GM12892 (cell line): ENCODE measurements around the gene ASS1.

ENCODE experiments used
- DNase-seq: peaks from one replicate; pipeline ENCODE4 v3.0.0; 2011; ENCODE audit not compliant: insufficient read length
- FAIRE-seq: peaks from 2 replicates; lab custom pipeline; 2011; peaks lifted over from hg19 to GRCh38; lab: Jason Lieb, UNC
- POLR2A ChIP-seq: IDR thresholded peaks from 2 replicates; pipeline ENCODE4 v1.6.1; 2011; ENCODE audit warnings: low read depth, low read length, control low read depth
- POLR2AphosphoS5 ChIP-seq: IDR thresholded peaks from 2 replicates; pipeline ENCODE4 v1.6.1; 2011; ENCODE audit warnings: low read depth, low read length, control low read depth
- TAF1 ChIP-seq: IDR thresholded peaks from 2 replicates; pipeline ENCODE4 v1.6.1; 2011; ENCODE audit warnings: low read depth, mild to moderate bottlenecking, control low read depth, low read length, borderline replicate concordance

The ASS1 gene

DNA sequence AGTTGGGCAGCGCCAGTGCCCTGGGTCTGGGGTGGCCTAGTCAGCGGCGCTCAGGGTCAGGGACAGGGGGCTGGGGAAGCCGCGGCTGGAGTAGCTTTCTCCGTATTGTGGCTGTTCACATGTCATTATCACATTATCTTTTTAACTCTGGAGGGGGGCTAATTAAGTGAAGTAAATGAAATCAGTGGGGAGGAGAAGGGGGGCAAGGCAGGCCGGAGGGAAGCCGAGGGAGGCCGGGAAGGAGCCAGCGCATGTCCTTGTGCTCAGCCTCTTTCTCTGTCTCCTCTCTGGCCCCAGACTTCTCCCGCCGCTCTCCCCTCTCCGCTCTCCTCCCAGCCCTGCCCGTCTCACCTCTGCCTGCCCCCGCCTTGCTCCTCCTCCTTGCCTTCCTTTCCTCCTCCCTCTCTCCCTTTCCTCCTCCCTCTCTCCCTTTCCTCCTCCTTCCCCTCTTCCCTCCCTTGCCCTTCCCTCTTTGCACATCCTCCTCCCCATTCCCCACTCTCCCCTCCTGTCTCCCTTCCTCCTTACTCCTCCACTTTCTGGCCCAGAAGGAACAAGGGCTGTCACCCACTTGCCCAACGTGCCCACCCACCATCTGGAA is 38.7 kb downstream of the ASS1 start:
- TF ChIP-seq TAF1 (no peak), POLR2AphosphoS5 (no peak)
- DNase-seq, result no peak

DNA sequence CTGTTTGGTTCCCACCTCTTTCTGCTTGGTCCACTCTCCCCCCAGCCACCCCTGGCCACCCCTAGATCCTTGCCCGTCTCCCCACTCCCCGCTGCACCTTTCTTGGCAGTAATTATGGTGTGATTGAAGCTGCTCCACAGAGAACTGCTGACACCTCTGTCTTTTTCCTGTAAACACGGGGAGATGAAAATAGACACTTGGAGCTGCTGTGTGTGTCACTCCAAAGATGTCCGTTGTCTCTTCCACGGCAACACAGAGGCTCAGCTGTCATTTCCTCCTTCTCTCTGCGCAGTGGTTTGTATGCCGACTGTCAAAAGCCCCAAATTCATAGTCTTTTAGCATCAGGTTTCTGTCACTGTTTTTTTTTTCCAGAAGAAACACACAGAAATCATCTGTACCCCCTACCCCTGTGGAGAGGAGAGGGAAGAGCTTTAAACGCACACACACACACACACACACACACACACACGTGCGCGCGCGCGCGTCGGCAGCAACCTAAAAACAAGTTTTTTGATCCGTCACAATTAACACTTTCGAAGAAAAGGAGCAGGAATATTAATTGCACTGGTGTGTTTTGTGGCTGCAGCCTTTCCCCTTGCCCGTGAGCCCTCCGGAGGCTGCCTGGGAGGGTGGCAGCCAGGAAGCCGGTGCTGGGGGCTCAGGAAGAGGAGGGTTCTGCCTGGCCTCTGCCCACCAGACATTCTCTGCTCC is 39.8 kb downstream of the ASS1 start:
- FAIRE-seq (no peak), DNase-seq (no peak)
- TF ChIP-seq POLR2A (no peak), TAF1 (no peak), POLR2AphosphoS5 (no peak)

More for the DNA sequence above, 38.7 kb downstream of the ASS1 start:
- FAIRE-seq, result no peak

DNA sequence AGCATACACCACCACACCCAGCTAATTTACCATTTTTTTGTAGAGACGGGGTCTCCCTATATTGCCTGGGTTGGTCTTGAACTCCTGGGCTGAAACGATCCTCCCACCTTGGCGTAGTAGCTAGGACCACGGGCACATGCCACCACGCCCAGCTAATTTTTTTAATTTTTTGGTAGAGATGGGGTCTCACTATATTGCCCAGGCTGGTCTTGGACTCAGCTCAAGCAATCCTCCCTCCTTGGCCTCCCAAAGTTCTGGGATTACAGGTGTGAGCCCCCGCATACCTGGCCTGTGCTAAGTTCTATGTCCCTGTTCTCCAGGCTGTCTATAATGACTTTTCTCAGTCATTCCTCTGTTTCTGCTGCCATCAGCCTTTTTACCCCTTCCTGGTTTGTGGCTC is 41.3 kb downstream of the ASS1 start:
- no peak for TF ChIP-seq POLR2AphosphoS5
- TF ChIP-seq TAF1, result no peak
- no peak for TF ChIP-seq POLR2A
- DNase-seq, result no peak
- FAIRE-seq, result no peak

DNA sequence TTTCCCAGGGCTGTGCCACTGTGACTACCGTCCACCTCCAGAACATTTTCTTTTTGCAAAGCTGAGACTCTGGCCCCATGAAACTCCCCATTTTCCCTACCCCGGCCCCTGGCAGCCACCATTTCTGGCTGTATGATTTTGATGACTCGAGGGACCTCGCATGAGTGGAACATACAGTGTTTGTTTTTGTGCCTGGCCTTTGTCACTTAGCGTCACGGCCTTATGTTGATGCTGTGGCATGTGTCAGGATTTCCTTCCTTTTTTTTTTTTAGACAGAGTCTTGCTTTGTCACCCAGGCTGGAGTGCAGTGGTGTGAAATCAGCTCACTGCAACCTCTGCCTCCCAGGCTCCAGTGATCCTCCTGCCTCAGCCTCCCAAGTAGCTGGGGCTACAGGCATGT is 42.7 kb downstream of the ASS1 start:
- no peak for FAIRE-seq
- TF ChIP-seq POLR2AphosphoS5, result no peak
- TF ChIP-seq TAF1, result no peak
- no peak for TF ChIP-seq POLR2A
- DNase-seq, result no peak

DNA sequence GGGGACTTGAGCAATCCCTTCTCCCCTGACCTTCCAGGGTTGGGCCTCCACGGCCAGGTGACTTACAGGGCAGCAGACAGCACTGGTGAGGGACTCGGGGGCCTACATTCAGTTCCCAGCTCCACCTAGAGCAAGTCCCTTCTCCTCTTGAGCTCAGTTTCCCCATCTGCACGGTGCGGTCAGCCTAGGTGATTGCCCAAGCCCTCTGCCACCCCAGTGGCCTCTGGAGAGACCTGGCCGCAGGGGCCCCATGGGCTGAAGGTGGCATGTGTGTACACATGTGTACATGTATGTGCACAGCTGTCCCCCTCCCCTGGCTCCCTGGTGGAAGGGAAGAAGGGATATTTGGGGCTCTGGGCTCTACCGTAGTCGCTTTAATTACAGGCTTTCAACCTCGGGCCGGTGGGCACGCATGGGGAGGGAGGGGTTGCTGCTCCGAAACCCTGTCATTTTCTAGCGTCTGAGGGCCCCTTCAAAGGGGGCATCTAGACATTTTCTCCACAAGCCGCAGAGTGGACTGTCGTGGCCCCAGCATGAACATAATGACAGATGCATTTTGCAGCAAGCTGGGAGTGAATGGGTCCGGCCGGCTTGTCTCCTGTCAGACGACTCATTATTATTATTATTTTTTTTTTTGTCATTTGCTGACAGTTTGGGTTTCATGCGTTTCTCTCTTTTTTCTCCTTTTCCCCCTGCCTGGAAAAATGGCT is 44.0 kb downstream of the ASS1 start:
- FAIRE-seq, result no peak
- TF ChIP-seq POLR2A (no peak), TAF1 (no peak), POLR2AphosphoS5 (no peak)

DNA sequence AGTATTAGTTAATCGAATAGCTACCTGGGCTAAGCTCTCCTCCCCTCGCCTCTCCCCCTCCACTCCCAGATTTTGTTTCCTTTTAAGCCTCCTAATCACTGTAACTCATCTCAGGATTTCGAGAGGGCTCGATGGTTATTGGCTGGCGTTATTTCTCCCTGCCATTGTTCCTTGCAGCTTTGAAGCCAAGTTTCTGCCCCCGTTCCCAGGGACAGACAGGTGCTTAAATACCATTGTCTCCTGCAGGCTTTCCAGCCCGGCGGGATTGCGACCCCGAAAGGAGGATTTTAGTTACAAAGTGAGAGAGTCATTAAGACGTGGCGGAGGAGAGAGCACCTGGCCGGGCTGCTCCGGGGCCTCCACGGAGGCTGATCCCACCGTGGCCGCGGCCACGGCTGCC is 46.2 kb downstream of the ASS1 start:
- FAIRE-seq (no peak), DNase-seq (no peak)
- TF ChIP-seq POLR2AphosphoS5 (no peak), POLR2A (no peak), TAF1 (no peak)

More for the DNA sequence above, 44.0 kb downstream of the ASS1 start:
- DNase-seq, result no peak

DNA sequence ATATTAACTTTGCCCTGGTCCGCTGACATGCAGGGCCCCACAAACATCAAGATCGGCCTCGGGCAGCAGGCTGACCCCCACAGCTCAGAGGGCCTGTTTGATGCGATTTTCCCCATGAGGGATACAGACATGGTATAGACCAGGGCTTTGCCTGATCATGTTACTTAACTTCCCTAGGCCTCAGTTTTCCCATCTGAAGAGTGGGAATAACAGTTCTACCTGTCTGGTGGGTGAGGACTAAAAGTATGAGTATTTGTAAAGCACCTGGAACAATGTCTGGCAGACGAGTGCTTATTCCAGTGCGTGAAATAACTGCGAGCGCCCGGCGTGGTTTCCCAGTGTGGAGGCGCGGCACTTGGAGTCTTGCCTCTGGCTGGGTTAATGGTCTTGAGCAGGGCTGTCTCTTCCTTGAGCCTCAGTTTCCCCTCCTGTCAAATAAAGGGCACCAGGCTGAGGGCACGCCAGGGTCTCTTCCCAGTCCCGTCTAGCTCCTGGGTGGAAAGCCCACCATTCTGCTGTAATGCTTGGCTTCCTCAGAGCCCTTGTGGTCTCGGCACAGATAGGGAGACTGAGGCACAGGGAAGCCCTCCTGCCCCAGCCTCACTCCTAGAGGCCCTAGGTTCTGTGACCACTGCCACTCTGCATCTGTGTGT is 47.2 kb downstream of the ASS1 start:
- TF ChIP-seq TAF1 (no peak), POLR2AphosphoS5 (no peak), POLR2A (no peak)
- FAIRE-seq (no peak), DNase-seq (no peak)

DNA sequence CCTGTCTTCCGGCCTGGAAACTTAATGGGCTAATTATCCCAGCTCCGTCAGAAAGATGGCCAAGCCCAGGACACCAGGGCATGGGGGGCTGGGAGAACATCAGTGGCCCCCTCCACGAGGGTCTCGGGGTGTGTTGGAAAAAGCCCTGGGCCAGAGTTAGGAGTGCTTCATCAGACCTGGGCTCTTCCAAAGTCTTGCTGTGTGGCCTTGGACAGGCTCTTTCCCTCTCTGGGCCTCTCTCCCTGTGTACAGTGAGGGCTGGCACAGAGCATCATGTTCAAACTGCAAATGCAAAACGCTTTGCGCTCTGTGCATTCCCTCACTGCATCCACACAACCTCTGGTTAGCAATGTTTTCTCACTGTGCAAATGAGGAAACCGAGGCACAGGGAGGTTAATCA is 48.3 kb downstream of the ASS1 start:
- FAIRE-seq, result no peak
- DNase-seq, result no peak
- TF ChIP-seq TAF1, result no peak
- no peak for TF ChIP-seq POLR2A

DNA sequence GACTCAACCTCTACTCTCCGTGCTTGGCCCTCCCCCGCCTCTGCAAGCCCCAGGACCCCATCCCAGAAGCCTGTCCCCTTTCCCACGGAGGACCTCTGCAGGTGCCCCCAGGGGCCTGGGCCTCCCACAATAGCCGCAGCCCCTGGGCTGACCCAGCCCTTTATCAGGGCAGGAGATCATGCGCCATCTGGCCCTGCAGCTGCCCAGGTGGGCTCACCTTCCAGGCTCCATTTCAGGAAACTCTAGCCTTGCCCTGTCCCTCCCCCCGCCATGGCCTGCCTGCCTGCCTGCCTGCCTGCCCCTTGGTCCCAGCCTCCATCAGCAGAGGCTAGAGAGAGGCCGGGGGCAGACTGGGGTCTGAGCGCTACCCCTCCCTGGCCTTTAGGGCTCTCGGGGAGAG is 48.7 kb downstream of the ASS1 start:
- DNase-seq (no peak), FAIRE-seq (no peak)
- TF ChIP-seq POLR2AphosphoS5 (no peak), TAF1 (no peak), POLR2A (no peak)

DNA sequence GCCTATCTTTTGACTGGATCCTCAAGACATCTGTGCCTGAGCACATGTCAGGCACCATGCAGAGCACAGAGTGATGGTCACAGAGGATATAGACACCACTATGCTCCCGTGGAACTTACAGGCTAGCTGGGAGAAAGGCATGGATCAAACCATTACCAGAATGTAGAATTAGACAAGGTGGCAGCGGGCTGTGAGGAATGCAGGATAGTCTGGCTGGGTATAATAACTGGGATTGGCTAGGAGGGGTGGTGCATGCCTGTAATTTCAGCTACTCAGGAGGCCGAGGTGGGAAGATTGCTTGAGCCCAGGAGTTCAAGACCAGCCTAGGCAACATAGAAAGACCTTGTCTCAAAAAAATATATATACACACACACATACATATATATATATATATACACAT is 50.3 kb downstream of the ASS1 start:
- no peak for TF ChIP-seq POLR2A
- no peak for TF ChIP-seq TAF1
- no peak for DNase-seq
- no peak for FAIRE-seq

DNA sequence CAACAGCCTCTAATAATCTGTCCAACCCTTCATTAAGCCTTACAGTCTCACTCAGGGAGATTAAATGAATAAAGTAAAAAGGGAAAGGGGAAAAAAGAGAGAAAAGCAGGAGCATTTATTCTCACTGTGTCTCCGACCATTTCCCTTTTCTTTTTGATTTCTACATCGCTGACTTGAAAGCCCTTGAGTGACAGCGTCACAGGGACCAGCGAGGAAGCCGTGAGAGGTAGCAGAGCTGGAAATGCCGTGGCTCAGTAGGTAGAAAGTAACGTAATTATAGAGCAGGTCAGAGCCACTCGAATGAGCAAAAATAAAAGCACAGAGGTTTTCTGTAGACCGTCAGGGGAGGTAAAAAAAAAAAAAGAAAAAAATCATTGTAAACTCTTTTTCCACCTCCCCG is 52.4 kb downstream of the ASS1 start:
- no peak for DNase-seq
- no peak for FAIRE-seq
- no peak for TF ChIP-seq POLR2A
- TF ChIP-seq TAF1, result no peak
- no peak for TF ChIP-seq POLR2AphosphoS5
